HT1080 (cell line): Measurements from ENCODE around the gene ERG28. TPM values are rescaled to one million over a fixed set of nuclear protein-coding genes. Genes with fewer than 3 reads are reported as not detected.

Experiments
- DNase-seq: peaks from one replicate; pipeline ENCODE4 v3.0.0-alpha.2; 2015; ENCODE audit warnings: low read depth
- total RNA-seq: library from RNA; depleted of rRNA; stranded (reverse); fragments of >200 nt; shearing (Covaris generic); gene quantifications from 2 replicates; pipeline ENCODE4 v1.2.3, GENCODE V29; 2014

Gene ERG28
- total RNA-seq, 1 experiment from 2014 or later, result 15.2 TPM

DNA sequence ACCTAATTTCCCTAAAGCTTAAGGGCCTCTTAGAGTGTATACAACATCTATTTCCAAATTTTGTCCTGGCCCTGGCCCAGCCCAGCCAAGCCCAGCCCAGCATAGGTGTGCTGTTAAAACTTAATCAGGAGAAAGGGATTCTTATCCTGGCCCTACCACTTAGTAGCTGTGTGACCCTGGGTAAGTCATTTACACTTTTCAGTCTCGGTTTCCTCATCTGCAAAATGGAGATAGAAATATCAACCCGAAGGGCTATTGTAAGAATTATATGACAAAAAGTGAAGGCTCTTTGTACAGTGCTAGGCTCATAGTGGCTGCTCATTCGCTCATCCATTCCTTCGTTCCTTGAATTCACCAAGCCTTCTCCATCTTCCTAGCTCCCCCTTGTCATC is 442 bp downstream of the ERG28 start:
- DNase-seq, result no peak

DNA sequence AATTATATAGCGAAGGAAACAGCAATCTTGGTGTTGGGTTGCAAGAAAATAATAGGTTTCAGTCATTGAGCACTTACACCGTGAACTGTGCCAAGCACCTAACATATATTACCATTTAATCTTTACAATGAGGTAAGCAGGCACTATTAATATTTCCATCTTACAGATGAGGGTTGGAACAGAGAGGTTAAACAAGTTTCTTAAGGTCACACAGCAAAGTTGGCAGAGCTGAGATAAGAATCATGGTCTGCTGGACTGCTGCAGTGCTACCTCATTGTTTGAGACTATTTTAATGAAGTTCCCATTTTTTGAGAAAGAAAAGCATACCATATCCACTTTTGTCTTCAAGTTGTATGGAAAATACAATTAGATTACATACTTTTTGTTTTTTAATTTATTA is 1.7 kb downstream of the ERG28 start:
- DNase-seq, result no peak

DNA sequence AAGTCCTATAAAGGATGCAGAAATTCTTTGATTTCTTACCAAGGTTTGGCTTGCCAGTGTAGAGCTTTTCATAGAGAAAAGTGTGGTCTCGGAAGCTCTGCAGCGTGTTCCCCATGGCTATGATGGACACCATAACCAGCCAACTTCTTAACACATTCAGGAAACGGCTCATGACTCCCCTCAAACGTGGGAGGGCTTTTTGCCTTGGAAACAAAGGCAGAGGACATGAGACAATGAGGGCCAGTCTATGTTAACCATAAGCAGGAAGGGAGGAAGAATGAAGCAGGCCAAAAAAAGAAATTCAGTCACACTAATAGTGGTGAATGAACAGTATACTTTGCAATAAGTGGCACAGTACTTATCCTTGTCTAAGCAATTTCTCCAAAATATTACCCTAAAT is 3.3 kb downstream of the ERG28 start:
- DNase-seq, result no peak

- DNase-seq, result no peak
Measured at GRCh38 chr14:75655235-75655634, 5.4 kb downstream of the ERG28 start.

DNA sequence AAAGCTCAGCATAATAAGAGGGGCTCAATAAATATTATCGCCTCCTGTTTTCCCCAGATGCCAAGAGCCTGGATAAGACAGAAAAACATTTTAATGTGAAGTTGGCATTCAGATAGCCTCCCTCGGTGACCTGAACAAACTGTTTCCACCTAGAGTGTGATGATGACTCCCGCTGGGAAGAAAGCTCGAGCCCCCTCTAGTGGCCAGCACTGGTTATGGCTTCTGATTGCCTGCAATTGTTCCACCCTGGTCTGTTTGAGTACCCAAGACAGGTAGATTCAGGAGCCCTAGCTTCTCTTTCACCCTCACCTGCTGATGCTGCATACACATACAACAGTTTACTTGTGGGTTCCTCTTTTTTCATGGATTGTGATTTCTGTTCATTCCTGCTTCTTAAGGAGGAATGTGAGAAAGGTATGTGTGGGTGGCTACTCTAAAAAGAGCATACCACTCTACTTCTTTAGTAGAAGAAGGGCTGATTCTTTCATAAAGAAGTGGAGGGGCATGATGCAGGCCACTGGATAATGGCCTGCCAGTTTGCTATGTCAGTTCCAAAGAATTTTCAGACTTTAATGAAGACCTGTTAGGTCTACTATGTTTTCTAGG is 6.4 kb downstream of the ERG28 start:
- peak; percentile 52 for DNase-seq

- no peak for DNase-seq
Measured at GRCh38 chr14:75653563-75653962, 7.1 kb downstream of the ERG28 start.

- DNase-seq, result no peak
Measured at GRCh38 chr14:75650253-75651058, 10.2 kb downstream of the ERG28 start.

DNA sequence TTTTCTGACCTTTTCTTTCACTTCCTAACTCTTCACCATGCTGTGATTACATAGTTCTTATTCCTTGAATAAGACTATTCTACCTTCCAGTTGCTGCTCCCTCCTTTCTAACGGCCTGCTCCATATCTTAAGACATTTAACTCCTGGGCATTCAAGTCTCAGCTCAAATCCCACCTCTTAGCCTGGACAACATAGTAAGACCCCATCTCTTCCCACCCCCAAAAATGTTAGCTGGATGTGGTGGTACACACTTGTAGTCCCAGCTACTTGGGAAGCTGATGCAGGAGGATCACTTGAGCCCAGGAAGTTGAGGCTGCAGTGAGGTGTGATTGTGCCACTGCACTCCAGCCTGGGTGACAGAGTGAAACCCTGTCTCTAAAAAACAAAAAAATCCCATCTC is 10.9 kb downstream of the ERG28 start:
- no peak for DNase-seq

DNA sequence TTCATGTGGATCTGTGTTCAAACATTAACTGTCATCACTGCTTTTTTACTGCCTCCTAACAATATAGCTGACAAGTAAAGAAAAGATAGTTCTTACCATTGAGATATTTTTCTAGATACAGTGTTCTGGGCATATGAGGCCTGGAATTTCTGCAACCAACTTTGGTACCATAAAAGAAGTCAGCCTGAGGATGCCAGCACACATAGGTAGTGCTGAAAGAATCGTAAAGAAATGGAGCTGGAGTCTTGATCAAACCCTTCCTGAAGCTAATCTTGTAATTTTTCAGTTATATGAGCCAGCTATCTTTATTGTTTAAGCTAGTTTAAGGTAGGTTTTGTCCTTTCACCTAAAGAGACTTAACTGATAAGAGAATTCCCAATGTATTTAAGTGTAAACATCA is 11.3 kb downstream of the ERG28 start:
- no peak for DNase-seq

- peak; percentile 97 for DNase-seq
Measured at GRCh38 chr14:75648066-75648838, 12.4 kb downstream of the ERG28 start.

- DNase-seq, result no peak
Measured at GRCh38 chr14:75647640-75648039, 13.0 kb downstream of the ERG28 start.

DNA sequence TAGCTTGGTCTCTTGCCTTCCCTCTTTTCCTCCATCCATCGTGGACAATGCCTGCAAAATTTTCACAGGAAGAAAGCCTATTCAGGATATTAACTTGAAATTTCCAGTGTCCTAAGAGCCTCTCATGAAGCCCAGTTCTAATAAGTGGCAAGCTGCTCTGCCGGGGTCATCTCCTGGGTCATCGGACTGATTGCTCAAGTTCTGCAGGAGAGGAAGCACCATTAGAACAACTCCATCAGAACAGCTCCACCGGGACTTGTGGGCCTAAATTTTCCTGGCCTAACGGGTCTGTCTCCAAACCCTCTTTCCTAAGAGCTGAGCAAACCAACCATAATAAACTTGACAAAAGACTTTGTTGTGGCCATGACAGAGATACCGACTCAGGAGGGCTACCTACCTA is 13.9 kb downstream of the ERG28 start:
- no peak for DNase-seq

DNA sequence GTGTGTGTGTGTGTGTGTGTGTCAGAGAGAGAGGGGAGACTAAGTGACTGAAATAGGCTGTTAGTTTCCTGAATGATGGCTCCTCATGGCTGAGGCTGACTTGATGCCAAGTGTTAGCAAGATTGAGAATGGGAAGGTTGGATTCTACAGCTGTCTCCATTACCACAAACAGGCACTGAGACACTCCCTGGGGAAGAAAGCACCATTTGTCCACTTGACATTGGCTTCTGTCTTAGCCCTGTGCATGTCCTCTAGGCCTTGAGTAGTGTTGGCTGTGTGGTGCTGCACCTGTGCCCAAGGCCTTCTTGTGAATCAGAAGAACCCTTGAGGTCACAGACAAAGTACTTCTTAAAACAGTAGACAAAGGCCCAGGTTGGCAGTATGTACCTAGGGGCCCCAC is 15.6 kb downstream of the ERG28 start:
- no peak for DNase-seq

DNA sequence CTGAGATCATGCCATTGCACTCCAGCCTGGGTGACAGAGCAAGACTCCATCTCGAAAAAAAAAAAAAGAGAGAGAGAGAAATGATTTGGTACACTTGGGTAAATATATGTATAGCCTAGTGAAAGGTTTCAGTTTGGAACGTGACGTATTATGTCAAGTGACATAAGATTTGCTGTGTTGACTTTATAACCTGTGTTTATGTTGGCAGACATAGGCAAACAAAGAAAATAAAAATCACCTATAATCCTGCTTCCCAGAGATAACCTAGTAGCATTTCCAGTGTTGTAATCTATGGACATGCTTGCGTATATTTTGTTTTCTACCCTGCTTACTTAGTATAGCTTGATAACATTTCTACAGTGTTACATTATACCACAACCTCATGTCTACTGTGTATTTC is 16.7 kb downstream of the ERG28 start:
- DNase-seq, result no peak

DNA sequence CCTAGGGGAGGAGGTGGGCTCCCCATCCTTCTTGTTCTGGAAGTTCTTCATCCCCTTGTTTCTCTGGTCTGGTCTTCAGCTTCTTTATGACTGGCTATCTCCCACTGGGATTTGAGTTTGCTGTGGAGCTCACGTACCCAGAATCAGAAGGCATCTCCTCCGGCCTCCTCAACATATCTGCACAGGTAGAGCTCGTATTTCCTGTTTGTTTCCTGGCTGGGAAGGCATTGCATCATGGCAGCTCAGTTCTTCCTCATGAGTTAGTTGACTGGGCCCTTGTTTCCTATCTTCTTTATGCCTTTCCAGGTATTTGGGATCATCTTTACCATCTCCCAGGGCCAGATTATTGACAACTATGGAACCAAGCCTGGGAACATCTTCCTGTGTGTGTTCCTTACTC is 19.8 kb downstream of the ERG28 start:
- no peak for DNase-seq

- no peak for DNase-seq
Measured at GRCh38 chr14:75636100-75636692, 24.5 kb downstream of the ERG28 start.

- no peak for DNase-seq
Measured at GRCh38 chr14:75634848-75635247, 25.8 kb downstream of the ERG28 start.

DNA sequence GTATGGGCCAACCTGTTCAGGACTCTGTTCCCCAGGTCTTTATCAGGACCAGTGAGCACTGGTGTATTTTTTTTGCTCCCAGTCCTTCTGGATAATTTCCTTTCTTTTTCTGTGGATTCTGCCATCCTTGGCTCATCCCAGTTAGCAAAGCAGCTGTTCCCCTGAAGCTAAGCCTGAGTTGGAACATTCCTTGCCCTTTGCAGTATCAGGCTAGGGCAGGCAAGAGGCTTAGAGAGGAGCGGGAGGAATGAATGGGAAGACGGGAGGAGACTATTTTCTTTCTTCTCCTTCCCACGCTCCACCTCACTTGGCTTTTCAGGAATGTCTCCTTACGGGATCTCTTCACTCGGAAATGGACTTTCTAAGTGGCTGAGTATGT is 29.2 kb downstream of the ERG28 start:
- no peak for DNase-seq

DNA sequence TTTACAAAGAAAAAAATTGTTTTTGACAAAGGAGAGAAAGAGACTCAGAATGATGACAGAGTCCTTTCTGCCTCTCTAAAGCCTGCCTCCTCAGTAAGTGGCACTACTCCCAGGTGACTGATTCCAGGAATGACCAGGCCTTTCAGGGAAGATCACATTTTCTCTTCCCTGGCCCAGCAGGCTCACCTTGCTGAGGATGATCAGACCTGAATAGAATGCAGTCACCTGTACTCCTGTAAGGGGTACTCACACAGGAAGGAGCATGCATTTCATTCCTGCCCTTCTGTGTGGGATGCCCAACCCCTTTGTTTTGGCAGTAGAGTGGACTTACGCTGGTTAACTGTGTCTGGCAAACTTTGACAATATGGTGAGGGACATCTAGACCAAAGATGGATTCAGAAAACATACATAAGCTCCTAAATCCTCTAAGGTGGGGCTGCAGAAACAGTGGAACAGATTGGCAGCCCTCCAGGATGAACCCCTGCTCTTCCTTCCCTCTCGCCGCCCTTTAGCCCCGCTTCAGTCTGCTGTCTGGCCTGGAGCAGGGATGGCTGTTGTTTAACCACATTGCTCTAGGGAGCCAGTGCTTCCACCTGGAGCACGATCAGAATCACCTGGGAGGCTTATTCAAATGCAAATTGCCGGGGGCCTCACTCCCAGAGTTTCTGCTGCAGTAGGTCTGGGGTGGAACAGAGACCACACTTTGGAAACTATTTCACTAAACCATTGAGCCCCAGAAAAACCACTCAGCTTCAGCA is 29.8 kb downstream of the ERG28 start:
- no peak for DNase-seq

DNA sequence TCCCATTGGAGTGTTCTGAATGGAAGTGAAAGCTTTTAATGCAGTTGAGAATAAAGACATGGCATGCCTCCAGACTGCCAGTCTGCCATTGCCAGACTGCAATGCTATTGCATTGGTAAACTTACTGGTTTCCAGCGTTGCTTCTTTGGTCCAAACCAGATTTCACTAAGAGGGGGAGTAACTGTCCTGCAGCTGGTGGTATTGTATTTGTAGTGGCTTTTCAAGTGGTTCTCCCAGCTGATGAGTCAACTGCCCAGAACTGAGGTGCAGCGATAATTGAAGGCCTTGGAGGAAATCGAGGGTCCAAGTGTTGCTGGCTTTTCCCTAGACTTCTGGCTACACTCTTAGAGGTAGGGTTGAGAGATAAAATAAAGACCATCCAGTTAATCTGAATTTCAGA is 31.9 kb downstream of the ERG28 start:
- DNase-seq, result peak; percentile 15

GRCh38 chr14:75627406-75627805 is 33.3 kb downstream of the ERG28 start:
- no peak for DNase-seq
